NCI-H2227 treated with DMSO at 0.1 percent for 48 hours (cell line): Measurements from ENCODE around the gene AGK.
"Not testable (repeated sequence)": the region's sequence is repeated elsewhere in the genome, so short reads cannot be mapped to it uniquely, and the experiment has no call there.

Source experiments
- DNase-seq: peaks from one replicate; lab custom pipeline; 2025; lab: John Stamatoyannopoulos, UW

AGK gene

DNA sequence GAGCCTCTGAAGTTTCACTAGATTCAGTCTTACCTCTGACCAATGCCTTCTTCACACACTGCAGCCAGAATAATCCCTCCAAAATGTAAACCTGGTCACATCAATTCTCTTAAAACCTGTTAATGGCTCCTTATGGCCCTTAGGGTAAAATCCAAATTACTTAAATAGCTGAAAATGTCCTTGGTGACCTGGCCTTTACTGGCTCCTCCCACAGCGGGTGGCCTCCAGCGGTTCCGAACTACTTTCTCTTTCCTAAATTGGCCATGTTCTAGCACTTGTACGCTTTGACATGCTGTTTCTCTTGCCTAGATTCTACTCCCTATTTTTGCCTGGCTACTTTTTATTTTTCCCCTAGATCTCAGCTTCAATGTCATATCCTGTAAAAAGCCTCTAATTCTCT is 36.1 kb downstream of the AGK start:
- DNase-seq, result no peak

DNA sequence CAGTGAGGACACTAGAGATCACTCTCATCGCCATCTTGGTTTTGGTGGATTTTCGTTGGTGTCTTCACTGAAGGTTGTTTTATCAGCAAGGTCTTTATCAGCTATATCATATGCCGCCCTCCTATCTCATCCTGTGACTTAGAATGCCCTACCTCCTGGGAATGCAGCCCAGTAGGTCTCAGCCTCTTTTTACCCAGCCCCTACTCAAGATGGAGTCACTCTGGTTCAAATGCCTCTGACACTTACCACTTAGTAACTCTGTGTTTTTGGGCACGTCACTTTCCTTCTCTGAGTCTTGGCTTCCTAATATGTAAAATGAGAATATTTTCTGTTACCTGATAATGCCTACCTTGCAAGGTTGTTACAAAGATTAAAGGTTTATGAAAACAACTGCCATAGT is 37.7 kb downstream of the AGK start:
- no peak for DNase-seq

DNA sequence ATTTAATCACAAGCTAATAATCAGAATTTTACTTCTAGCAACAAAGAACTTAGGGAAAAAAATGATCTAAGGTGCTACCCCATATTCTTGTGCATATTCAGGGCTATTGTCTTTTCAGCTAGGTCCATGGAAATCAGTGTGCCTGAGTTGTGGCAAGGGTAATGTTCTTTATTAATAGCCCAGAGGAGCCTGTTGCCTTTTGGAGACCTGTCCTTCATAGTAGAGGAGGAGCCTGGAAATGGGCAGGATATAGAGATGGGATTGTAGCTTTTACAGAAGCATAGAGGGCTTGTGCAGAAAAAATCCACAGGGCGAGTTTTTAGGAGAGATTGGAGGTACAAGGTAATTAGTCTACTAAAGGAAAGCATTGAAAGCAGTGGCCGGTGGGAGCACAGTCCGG is 38.9 kb downstream of the AGK start:
- DNase-seq, result no peak

DNA sequence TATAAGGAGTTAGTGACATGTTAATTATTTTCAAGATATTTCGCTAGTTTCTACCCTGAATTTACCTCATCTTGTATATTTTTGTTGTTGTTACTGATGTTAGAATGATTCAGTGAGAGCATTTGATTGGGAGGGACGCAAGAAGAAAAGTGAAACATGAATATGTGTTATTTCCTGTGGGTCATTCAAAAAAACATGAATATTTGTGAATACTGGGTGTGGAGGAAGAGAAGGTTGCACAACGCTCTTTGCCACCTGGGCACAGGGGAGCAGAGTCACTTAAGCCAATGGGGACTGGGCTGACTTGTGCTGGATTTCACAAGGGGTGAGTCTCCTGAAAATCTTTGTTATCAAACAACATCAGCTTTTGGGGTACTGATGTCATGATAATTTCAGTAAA is 39.5 kb downstream of the AGK start:
- DNase-seq, result no peak

DNA sequence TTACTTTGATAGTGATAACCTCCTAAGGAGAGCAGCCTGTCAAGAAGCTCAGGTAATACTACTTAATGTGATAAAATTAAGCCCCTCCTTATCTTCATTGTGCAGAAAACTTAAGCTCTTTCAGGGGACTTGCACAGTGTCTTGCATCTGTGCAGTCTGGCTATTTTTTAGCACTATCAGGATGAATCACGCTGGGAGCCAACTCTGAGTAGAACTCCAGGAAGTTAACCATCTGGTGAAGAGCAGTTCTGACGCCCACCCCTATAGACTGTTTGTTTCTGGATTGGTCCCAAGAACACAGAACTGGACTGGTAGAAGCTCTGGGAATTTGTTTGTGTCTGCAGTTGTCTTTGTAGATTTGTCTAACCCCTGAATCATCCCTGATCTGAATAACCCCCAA is 41.9 kb downstream of the AGK start:
- DNase-seq, result no peak

DNA sequence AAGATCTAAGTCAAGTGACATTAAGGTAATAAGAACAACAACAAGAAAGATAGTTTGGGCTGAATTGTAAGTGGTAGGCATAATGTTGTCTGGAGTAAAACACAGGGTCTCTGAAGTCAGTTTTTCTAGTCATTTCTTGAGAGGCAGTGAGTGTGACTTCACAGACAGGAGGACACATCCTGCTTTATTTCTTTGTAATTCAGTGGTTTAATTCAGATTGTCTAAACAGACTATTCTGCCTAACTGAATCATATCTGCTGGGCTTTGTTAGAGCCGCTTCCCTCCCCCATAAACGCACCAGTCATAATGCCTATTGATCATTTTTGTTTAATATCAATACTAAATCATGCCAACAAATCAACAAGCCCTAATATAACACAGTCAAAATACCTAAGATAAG is 46.8 kb downstream of the AGK start:
- DNase-seq, result no peak

DNA sequence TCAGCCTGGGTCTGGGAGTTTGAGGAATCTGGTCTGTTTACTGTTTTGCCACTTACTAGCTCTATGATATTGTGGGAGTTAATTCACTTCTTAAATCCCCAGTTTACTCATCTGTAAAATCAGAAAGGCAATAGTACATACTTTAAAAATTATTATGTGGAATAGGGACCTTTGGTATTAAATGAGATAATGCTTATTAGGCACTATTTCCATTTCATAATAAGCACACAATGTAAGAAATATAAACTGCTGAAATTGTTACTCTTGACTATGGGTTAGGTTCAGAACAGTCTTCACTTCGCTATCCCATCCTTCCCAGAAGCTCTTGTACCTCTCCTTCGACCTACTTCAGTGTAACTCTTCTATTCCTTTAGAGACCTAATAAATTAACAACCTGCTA is 47.2 kb downstream of the AGK start:
- DNase-seq, result no peak

DNA sequence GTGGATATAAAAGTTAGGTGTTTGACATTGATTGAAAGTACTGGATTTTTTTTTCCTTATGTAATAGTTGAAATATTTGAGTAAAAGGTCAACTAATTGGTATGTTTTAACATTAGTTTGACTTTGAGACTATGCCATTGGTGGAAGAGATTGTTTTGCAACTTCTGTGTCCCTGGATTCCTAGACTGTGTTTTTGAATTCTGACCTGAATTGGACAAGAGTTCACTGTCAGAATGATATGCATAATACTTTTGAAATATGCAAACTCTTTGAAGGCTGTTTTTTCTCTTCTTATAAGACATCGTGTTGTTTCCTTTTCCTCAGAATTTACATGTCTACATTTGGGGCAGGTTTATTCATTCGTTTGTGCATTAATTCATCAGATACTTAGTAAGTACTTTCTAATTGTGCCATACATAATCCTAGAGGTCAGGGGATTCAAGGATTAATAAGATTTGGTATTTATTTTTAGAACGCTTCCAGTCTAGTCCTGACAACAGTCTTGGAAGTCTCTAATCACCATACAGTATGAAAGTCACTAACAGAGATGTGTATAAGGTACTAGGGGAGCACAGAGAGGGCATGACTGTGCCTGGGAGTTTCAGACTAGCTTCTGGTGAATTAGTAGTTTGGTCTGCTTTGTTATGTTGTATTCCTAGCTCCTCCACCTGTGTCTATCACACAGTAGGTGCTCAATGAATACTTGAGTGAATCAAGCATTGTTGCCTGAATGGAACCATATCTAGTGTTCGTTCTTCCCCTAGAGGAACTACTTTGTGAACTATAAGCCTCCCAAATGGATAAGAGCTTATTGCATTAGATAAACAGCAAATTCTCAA is 49.2 kb downstream of the AGK start:
- no peak for DNase-seq

DNA sequence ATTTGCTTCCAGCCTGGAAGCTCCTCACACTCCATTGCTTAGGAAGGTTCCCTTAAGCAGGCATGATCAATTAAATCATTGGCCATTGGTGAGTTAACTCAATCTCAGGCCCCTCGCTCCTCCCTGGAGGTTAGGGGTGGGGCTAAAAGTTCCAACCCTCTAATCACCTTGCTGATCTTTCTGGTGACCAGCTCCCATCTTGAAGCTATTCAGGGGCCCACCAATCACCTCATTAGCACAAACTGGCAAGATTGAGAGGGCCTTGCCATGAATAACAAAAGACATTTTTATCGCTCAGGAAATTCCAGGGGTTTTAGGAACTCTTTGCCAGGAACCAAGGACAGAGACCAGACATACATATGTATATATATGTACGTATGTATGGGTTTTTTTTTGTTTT is 58.4 kb downstream of the AGK start:
- no peak for DNase-seq

DNA sequence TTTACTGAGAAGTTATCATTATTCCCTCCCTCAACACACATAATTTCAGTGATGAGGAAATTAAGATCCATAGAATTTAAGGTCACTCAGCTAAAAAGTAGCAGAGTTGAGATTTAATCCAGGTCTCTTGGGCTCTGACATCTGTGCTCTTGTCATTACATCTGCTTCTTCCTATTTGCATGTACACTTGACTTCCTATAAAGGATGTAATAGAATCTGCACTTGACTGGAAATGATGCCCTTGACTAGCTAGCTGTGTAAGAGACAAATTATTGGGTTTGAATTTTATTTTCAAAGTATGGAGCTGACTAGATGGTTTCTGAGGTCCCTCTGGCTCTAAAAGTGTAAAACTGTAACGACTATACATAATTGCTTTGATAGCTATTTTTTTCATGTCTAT is 59.5 kb downstream of the AGK start:
- DNase-seq, result no peak

DNA sequence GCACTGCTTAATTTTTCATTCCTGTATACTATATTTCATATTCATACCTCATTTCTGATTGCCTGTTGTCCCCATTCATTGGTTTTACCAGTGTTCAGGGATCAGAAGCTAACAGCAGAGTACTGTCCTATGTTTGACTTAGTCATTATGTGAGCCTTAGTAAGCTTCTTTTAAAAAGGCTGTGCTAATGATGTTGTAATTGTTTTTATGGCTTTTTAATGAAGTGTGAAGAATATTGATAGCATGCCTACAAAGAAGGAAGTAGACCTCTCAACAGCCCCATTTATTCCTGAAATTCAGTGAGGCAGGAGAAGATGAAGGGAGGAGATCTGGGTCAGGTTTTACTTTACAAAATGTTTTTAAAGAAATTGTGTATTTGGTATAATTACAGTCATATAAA is 61.7 kb downstream of the AGK start:
- DNase-seq, result no peak

DNA sequence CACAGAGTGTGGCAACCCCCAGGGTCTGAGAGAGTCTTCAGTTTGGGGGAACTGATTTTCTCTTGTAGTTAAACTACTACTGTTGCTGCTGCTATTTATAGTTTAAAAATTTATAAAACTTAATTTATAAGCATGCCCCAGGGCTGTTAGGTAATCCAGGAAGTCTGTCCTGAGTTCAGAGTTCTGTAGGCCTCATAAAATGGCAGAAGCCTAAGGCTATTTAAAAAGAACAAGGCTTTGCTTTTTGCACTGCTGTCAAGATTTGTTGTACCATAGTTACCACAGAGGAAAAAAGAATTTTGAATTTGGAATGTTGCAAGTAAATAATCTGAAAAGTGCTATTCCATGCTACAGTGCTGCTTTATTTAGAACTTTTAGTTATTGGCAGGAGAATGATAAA is 66.1 kb downstream of the AGK start:
- no peak for DNase-seq

DNA sequence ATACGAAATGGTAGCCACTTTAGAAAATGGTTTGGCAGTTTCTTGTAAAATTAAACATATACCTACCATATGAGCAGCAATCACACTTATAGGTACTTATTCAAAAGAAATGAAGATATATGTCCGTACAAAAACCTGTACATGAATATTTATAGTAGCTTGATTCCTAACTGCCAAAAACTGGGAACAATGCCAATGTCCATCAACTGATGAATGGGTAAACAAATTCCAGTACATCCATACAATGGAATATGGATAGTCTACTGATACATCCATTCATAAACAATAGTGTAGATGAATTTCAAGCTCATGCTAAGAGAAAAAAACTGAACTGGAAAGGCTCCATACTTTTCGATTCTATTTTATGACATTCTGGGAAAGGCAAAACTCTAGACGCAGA is 68.5 kb downstream of the AGK start:
- no peak for DNase-seq

DNA sequence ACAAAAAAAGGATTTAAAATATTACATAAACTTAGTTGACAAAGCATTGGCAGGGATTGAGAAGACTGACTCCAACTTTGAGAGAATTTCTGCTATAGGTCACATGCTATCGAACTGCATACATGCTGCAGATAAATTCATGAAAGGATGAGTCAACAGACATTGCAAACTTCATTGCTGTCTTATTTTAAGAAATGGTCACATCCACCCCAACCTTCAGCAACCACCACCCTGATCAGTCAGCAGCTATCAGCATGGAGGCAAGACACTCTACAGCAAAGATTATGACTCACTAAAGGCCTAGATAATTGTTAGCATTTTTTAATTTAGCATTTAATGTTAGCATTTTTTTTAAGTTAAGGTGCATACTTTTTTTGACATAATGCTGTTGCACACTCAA is 73.6 kb downstream of the AGK start:
- DNase-seq, result no peak

DNA sequence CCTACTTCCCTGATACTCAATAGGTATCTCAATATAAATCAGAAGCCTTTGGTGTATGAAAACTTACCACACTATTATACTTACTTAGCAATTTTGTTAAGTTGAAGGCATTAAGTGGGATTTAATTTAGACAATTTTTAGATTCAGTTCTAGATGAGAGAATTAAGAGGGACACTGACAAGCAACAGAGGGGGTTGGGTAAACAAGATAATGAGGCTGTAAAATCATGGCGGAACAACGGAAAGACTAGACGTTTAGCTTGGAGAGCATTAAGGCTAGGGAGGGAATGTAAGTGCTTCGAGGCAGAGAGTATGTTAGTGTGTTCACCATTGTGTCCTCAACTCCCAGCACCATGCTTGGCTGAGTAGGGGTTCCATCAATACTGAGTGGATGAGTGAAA is 79.4 kb downstream of the AGK start:
- DNase-seq, result no peak

DNA sequence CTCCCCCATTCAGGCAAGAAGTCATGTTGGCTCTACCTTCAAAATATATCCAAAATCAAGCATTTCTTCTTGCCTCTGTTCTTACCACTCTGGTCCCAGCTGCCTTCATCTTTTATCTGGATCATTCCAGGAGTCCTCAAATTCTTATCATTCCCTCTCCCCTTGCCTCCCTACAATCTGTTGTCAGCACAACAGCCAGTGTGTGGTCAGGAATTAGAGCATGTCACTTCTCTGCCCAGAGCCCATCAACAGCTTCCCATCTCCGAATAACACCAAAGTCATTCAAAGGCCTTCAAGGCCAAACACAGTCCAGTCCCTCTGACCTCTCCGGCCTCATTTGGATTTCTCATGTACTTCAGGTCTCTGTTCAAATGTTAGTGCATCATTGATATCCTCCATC is 80.3 kb downstream of the AGK start:
- no peak for DNase-seq

DNA sequence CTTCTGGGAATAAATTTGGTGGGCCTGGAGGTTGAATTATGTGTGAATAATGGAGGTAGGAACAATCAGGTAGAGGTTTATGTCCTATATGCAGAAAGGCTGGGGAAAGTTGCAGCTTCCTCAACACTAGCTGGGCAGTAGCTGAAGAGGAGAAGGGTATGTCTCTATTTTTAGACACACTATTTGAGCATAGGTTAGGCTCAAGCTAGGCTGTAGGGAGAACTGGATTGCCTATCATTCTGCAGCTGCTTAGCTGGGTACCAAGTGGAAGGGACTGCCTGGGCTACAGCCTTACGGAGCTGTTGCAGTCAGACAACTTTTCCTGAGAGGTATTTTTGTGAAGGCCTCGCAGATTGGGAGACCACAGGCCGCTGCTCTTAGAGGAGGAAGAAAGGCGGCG is 82.9 kb downstream of the AGK start:
- DNase-seq, result no peak

DNA sequence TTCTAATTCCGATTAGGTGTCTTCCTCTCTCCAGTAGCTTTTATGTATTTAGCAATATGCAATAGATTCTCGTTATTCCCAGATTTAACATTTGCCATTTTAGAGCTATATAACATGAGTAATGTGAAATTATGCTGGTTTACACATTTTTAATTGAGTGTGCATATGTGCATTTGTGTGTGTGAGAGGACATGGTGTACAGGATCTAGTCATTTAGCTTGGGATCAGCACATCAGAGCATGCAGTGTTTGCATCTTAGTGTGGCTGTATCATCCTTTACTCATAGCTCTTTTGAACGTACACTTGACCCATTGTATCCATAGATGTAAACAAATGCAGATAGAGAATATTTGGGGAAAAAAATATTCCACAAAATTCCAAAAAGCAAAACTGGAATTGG is 84.8 kb downstream of the AGK start:
- no peak for DNase-seq

DNA sequence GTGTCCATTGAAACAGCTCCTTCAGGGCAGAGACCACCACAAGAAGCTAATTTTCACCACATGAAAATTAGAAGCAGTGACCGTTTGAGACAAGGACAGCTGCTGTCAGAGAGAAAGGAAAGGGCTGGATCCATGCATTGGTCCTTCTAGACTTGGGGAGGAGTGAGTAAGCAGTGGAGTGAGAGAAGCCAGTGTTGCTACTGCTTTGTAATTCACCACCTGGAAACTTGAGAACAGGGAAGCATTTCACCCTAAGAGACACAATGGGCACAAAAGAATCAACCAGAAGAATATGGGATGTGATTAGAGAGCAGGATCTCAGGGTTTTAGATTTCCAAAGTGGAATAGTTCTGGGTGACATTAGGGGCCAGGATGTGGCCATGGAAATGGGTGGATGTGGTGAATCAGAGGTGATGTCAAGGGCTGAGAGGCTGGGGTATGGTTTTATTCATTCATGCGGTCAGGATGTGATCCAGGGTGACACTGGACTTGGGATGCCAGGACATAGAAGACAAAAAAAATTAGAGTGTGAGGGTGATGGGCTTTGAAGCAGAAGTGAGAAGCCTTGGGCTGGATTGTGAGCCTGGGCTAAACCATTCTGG is 89.1 kb downstream of the AGK start:
- no peak for DNase-seq

DNA sequence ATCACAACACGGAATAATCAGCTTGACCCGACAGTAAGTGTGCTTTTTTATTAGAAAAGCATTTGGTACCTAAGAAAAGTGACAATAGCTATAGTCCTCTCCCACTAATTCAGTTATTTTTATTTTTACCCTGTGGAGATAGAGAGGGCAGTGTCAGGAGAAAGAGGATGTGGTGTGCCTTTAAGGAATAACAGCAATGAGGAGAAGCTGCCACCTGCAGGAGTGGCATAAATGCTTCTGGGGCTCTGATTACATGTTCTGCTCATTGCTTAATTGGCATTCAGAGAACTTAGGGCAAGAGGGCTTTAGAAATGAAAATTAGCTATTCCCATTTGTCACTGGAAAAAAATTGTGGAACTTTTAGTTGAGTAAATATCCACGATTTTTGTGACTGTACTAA is 90.7 kb downstream of the AGK start:
- DNase-seq, result no peak

DNA sequence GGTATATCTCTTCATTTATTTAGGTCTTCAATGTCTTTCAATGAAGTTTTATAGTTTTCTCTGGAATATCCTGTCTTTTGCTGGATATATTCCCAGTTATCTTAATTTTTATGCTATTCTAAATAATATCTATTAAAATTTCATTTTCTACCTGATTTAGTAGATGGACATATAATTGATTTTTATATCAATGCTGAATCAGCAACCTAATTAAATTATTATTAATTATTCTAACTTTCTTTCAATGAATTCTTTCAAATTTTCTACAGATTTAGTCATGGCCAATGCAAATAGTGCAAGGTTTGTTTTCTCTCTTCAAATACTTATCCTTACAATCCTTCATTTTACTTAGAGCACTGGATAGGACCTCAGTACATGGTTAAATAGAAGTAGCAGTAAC is 94.0 kb downstream of the AGK start:
- no peak for DNase-seq

DNA sequence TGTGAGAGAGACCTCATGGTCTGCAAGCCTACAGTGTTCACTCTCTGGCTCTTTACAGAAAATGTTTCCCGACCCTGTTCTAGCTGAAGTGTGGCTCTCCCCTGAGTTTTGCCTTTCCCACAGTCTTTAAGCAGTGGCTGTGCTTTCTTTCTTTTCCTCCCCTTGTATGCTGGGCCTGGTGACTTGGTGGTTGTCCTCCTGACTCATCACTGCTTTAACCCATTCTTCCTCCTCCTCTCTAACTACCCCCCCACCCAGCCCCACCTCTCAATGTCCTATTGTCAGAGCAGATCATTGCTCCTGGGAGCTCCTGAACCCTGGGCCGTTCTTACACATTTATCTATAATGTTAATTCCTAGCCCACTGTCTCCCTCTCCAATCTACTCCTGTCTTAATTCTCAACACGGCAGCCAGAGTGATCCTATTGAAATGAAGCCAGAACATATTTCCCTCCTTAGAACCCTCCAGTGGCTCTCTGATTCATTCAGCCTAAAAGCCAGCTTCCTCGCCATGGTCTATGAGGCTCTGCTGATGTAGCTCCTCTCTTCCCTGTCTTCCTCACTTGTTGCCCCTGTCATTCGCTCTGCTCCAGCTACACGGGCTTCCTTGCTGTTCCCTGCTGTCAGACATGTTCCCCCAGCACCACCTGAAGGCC is 95.7 kb downstream of the AGK start:
- DNase-seq, result no peak

DNA sequence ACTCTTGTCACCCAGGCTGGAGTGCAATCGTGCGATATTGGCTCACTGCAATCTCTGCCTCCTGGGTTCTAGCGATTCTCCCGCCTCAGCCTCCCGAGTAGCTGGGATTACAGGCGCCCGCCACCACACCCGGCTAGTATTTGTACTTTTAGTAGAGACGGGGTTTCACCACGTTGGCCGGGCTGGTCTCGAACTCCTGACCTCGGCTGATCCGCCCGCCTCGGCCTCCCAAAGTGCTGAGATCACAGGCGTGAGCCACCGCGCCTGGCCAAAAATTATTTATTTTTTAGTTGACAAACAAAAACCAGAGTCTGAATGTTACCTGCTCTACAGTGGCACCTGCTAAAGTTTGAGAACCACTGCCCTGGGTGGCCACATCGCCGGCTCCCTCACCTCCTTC is 96.5 kb downstream of the AGK start:
- DNase-seq, result not testable (repeated sequence)
